B cell (primary cell): ENCODE measurements around the gene TMED6. TPM values are rescaled to one million over a fixed set of nuclear protein-coding genes. Genes with fewer than 3 reads are reported as not detected.

Source experiments
- ATAC-seq: fragments of 200-7000 bp; cut with Tn5 transposase; one replicate; pipeline ENCODE4 v1.10.0; 2021; ENCODE audit warnings: low read depth, mild to moderate bottlenecking, moderate number of reproducible peaks, moderate library complexity
- CTCF ChIA-PET: fragments of 350-600 bp; sonication (Branson Sonifier 250); formaldehyde crosslinking; loops from one replicate; lab custom pipeline; 2021; ENCODE audit warnings: antibody characterized with exemption, inconsistent platforms; lab: Charles Lee
- POLR2A ChIA-PET: fragments of 350-600 bp; sonication (Branson Sonifier 250); formaldehyde crosslinking; loops from one replicate; lab custom pipeline; 2021; ENCODE audit warnings: antibody characterized with exemption; lab: Charles Lee
- DNase-seq: peaks from one replicate; pipeline ENCODE4 v3.0.0; 2013
- H2AFZ ChIP-seq: 2 replicates; pipeline ENCODE4 v1.6.1; 2012; ENCODE audit warnings: mild to moderate bottlenecking, low read depth, low read length; ENCODE audit not compliant: insufficient read depth, poor library complexity, severe bottlenecking
- H3K27ac ChIP-seq, 2 donors: 1 replicate in 1 of 2; 2 replicates in 1 of 2; pipeline ENCODE4 v1.5.1; 2012 to 2013; ENCODE audit warnings: low read length in 2 of 2, mild to moderate bottlenecking in 2 of 2, moderate library complexity in 1 of 2
- H3K27me3 ChIP-seq, 4 experiments: fragments of 200-600 bp in 1 of 4; sonication (generic) in 1 of 4; replicated peaks in 1 of 4; 1 replicate in 2 of 4; 2 replicates in 2 of 4; pipeline versions ENCODE4 v1.6.1 to v1.7.0; 2013 to 2016; ENCODE audit warnings: low read length in 3 of 4, mild to moderate bottlenecking in 2 of 4, mixed read lengths in 1 of 4, moderate library complexity in 1 of 4; ENCODE audit not compliant: insufficient read depth in 4 of 4, control insufficient read depth in 3 of 4; ENCODE audit errors: control extremely low read depth in 1 of 4
- H3K36me3 ChIP-seq, 2 experiments: replicated peaks in 1 of 2; 1 replicate in 1 of 2; 2 replicates in 1 of 2; pipeline versions ENCODE4 v1.6.1 to v1.7.1; 2013; ENCODE audit warnings: low read length in 1 of 2; ENCODE audit not compliant: insufficient read depth in 2 of 2, control insufficient read depth in 1 of 2; ENCODE audit errors: control extremely low read depth in 1 of 2, extremely low read depth in 1 of 2
- H3K4me1 ChIP-seq, 2 donors: fragments of 200-600 bp in 1 of 2; sonication (generic) in 1 of 2; 1 replicate in 1 of 2; 2 replicates in 1 of 2; pipeline versions ENCODE4 v1.5.1 to v1.6.1; 2013 to 2017; ENCODE audit warnings: low read length in 2 of 2; ENCODE audit not compliant: control insufficient read depth in 2 of 2, insufficient read depth in 2 of 2
- H3K4me2 ChIP-seq: replicated peaks from 2 replicates; pipeline ENCODE3; 2012; ENCODE audit warnings: mild to moderate bottlenecking, low read depth, low read length; ENCODE audit not compliant: poor library complexity, severe bottlenecking
- H3K4me3 ChIP-seq, 5 experiments: fragments of 200-600 bp in 1 of 5; sonication (generic) in 1 of 5; 1 replicate in 3 of 5; 2 replicates in 2 of 5; pipeline versions ENCODE4 v1.5.1 to v1.7.0; 2011 to 2016; ENCODE audit warnings: low read length in 4 of 5, mild to moderate bottlenecking in 4 of 5, low read depth in 2 of 5, control low read depth in 1 of 5, moderate library complexity in 1 of 5; ENCODE audit not compliant: insufficient read depth in 1 of 5; ENCODE audit errors: control extremely low read depth in 1 of 5, extremely low read depth in 1 of 5
- H3K79me2 ChIP-seq: fragments of 200-600 bp; sonication (generic); one replicate; pipeline ENCODE4 v1.6.0; 2016; ENCODE audit warnings: low read length; ENCODE audit not compliant: control insufficient read depth, insufficient read depth
- H3K9ac ChIP-seq: fragments of 200-600 bp; sonication (generic); 2 replicates; pipeline ENCODE4 v1.6.1; 2017; ENCODE audit warnings: mild to moderate bottlenecking, low read length, moderate library complexity
- H3K9me3 ChIP-seq, 3 donors: one replicate each; pipeline versions ENCODE4 v1.6.1 to v1.7.1; 2013; ENCODE audit warnings: low read length in 2 of 3; ENCODE audit not compliant: control insufficient read depth in 2 of 3, insufficient read depth in 1 of 3; ENCODE audit errors: control extremely low read depth in 1 of 3
- H4K20me1 ChIP-seq: 2 replicates; pipeline ENCODE4 v1.6.0; 2012; ENCODE audit warnings: mild to moderate bottlenecking, low read length; ENCODE audit not compliant: insufficient read depth, control insufficient read depth, poor library complexity, severe bottlenecking
- H3K27ac Mint-ChIP-seq: one replicate; pipeline ENCODE4 v1.8.0; 2021; ENCODE audit warnings: mixed read lengths
- H3K27me3 Mint-ChIP-seq: one replicate; pipeline ENCODE4 v1.8.0; 2021; ENCODE audit warnings: mixed read lengths
- H3K4me1 Mint-ChIP-seq: one replicate; pipeline ENCODE4 v1.8.0; 2021; ENCODE audit warnings: mixed read lengths
- H3K4me3 Mint-ChIP-seq: one replicate; pipeline ENCODE4 v1.8.0; 2021; ENCODE audit warnings: mixed read lengths
- H3K9me3 Mint-ChIP-seq: one replicate; pipeline ENCODE4 v1.8.0; 2022; ENCODE audit warnings: mixed read lengths; ENCODE audit not compliant: insufficient read depth
- EZH2 ChIP-seq: IDR thresholded peaks from 2 replicates; pipeline ENCODE4 v1.6.1; 2012; ENCODE audit warnings: borderline replicate concordance, low read depth, mild to moderate bottlenecking, moderate library complexity, low read length; ENCODE audit not compliant: insufficient read depth, poor library complexity, severe bottlenecking
- WGBS: methylation state at CpG from one replicate; pipeline ENCODE4 v1.1.5; 2013; ENCODE audit warnings: missing lambda C conversion rate; ENCODE audit not compliant: insufficient coverage; 5-methylcytosine and 5-hydroxymethylcytosine counted together
- intact Hi-C: fragments of 100-400 bp; cut with micrococcal nuclease; formaldehyde crosslinking; loops from one replicate; pipeline ENCODE4 v1.10.0; 2022
- polyA plus RNA-seq: library from polyadenylated mRNA; depleted of rRNA; stranded (reverse); fragments of >200 nt; gene quantifications from 2 replicates; pipeline ENCODE4 v1.2.3, GENCODE V29; 2012
- total RNA-seq, 2 donors: library from RNA; stranded (reverse); fragments of 120-200 nt in 1 of 2; gene quantifications; 1 replicate in 1 of 2; 2 replicates in 1 of 2; pipeline versions ENCODE4 v1.2.3 to v1.2.4, GENCODE V29; 2013 to 2022
- TF ChIP-seq, protein P1 (sequence below): fragments of 200-600 bp; IDR thresholded peaks from one replicate; pipeline ENCODE4 v1.8.0; 2022; ENCODE audit warnings: antibody characterized with exemption, mild to moderate bottlenecking

Gene TMED6
- total and polyA plus RNA-seq, 2 donors (not counting 1 experiment from before 2014, with no cell fraction given) = 0.78 to 4.5 TPM

DNA sequence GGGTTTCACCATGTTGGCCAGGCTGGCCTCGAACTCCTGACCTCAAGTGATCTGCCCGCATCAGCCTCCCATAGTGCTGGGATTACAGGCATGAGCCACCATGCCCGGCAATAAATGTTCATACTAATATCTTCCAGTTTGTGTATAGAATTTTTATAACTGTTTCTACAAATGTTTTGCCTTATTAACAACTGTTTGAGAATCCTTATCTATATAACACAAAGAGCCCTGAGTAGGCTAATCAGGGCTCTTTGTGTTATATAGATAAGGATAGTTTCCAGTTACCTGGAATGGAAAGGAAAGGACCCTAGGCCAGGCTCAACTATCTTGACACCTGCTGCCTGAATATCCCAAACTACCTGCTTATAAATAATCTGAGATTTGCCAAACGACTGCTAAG lies 17.3 kb upstream of the TMED6 start:
- POLR2A ChIA-PET = no interaction called here
- Mint-ChIP-seq H3K9me3 (peaks cover 3% of the 10 kb centered on the region), H3K27ac (peak overlapping the region; percentile 13), H3K4me3 (no peak overlapping the region), H3K27me3 (no peaks in the 10 kb centered on the region), H3K4me1 (peaks cover 39% of the 10 kb centered on the region)
- WGBS = 92% methylated on average over 1 of the region's 4 CpGs
- H3K9ac ChIP-seq = no peak overlapping the region
- H3K4me3 ChIP-seq = no peak overlapping the region
- no peak overlapping the region for H2AFZ ChIP-seq
- H3K4me1 ChIP-seq = peaks cover 25 to 44% of the 10 kb centered on the region in 2 donors
- TF ChIP-seq EZH2 = no peak
- peaks cover 21% of the 10 kb centered on the region for H3K79me2 ChIP-seq
- DNase-seq = no peak
- CTCF ChIA-PET = no interaction called here
- H3K36me3 ChIP-seq = peaks cover 3 to 55% of the 10 kb centered on the region in 2 experiments
- peaks cover 15% of the 10 kb centered on the region for H4K20me1 ChIP-seq
- H3K9me3 ChIP-seq = peaks cover 0 to 7% (median 0%) of the 10 kb centered on the region in 3 donors
- no peaks in the 10 kb centered on the region for H3K27me3 ChIP-seq
- no peak overlapping the region for H3K4me2 ChIP-seq
- intact Hi-C loops = no loop called here
- no peak for ATAC-seq
- no peak overlapping the region for H3K27ac ChIP-seq

DNA sequence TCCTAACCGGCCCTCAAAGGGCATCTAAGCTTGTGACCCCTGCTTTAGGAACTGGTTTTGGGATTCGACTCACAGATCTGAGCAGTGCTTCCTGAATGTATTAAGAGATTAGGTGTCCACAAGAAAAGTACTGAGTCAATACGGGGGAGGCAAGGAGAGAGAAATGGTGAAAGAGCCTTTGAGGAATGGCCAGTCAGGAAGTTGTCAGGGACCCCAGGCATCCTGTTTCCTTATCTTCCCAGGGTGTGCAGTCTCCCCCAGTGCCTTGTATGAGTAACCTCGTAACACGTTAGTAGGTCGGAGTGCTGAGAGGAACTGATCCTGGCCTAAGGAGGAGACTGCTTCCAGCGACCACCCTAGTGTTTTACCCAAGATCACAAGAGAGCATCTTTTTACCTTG lies 16.4 kb upstream of the TMED6 start:
- Histone ChIP-seq H3K4me1 (peaks cover 20 to 35% of the 10 kb centered on the region in 2 donors), H3K9me3 (peaks cover 0 to 7% (median 0%) of the 10 kb centered on the region in 3 donors), H3K79me2 (peaks cover 15% of the 10 kb centered on the region), H3K36me3 (peaks cover 1 to 53% of the 10 kb centered on the region in 2 experiments), H3K4me2 (no peak overlapping the region), H3K9ac (no peak overlapping the region), H3K27ac (peak overlapping the region in 1 of 2 donors; percentile 47), H4K20me1 (peaks cover 16% of the 10 kb centered on the region), H3K27me3 (no peaks in the 10 kb centered on the region), H3K4me3 (no peak overlapping the region), H2AFZ (no peak overlapping the region)
- intact Hi-C loops = no loop called here
- ChIA-PET CTCF (no interaction called here), POLR2A (no interaction called here)
- Mint-ChIP-seq H3K9me3 (peaks cover 3% of the 10 kb centered on the region), H3K27ac (no peak overlapping the region), H3K4me3 (no peak overlapping the region), H3K4me1 (peaks cover 31% of the 10 kb centered on the region), H3K27me3 (no peaks in the 10 kb centered on the region)
- 81% methylated on average over 5 of the region's 7 CpGs for WGBS
- no peak for TF ChIP-seq EZH2
- TF ChIP-seq, protein P1, sequence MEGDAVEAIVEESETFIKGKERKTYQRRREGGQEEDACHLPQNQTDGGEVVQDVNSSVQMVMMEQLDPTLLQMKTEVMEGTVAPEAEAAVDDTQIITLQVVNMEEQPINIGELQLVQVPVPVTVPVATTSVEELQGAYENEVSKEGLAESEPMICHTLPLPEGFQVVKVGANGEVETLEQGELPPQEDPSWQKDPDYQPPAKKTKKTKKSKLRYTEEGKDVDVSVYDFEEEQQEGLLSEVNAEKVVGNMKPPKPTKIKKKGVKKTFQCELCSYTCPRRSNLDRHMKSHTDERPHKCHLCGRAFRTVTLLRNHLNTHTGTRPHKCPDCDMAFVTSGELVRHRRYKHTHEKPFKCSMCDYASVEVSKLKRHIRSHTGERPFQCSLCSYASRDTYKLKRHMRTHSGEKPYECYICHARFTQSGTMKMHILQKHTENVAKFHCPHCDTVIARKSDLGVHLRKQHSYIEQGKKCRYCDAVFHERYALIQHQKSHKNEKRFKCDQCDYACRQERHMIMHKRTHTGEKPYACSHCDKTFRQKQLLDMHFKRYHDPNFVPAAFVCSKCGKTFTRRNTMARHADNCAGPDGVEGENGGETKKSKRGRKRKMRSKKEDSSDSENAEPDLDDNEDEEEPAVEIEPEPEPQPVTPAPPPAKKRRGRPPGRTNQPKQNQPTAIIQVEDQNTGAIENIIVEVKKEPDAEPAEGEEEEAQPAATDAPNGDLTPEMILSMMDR = no peak
- ATAC-seq (no peak), DNase-seq (no peak)
